Lower leg skin (tissue), 3 donors: ENCODE data around the gene COQ4.

ENCODE experiments used
- CTCF ChIP-seq, 3 donors: fragments of 450-650 bp; IDR thresholded peaks; one replicate each; pipeline ENCODE4 v1.5.1; 2016; ENCODE audit warnings: antibody characterized with exemption in 3 of 3, mild to moderate bottlenecking in 3 of 3, moderate library complexity in 2 of 3
- POLR2A ChIP-seq, 2 donors: fragments of 450-650 bp; IDR thresholded peaks; one replicate each; pipeline ENCODE4 v1.6.1; 2016 to 2017; ENCODE audit warnings: antibody characterized with exemption in 2 of 2, mild to moderate bottlenecking in 1 of 2, moderate library complexity in 1 of 2

GRCh38 chr9:128370367-128370751, 47.7 kb downstream of the COQ4 start:
- TF ChIP-seq CTCF (IDR thresholded peaks at IDR 0.05) (no peak), POLR2A (IDR thresholded peaks at IDR 0.05) (no peak)
